ENCODE data around the gene ASB1.

ASB1 gene

DNA sequence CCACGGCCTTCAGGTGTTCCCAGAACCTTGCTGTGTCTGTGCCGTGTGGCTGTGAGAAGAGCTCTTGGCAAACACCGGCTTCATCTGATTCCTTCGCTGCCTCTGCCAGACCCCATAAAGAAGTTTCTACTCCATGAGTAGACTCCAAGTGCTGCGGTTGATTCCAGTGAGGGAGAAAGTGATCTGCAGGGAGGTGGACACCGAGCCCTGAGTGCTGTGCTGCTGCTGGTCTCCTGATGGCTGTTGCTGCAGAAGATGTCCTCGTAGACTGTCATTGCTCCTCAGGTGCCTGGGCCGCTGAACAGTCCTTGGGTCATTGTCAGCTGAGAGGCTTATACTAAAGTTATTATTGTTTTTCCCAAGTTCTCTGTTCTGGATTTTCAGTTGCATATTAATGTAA is 19.6 kb downstream of the ASB1 start:
- no peak for ATAC-seq

- no peak for ATAC-seq
Observed at GRCh38 chr2:238448031-238448955, 21.6 kb downstream of the ASB1 start.

GRCh38 chr2:238449241-238449640 is 22.5 kb downstream of the ASB1 start:
- no peak for ATAC-seq

- ATAC-seq, result no peak
Observed at GRCh38 chr2:238449909-238450417, 23.2 kb downstream of the ASB1 start.

DNA sequence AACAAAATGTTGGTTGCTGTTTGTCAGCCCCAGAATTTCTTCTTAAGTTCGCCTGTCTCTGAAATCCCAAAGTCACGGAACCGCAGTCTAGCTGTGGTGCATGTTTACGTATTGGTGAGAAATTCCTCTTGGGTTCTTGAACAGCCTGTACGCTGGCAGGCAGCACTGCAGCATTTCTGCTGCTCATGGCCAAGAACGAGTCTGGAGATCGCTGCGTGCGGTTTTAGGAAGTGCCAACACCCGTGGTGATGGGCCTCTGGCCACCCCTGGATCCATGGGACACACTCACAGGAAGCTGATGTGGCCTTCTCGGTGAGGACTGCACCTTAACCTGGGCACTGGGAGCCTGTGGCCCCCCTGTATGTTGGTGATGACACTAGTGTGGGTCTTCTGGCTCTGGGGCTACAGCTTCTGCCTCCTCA is 23.7 kb downstream of the ASB1 start:
- ATAC-seq, result no peak

DNA sequence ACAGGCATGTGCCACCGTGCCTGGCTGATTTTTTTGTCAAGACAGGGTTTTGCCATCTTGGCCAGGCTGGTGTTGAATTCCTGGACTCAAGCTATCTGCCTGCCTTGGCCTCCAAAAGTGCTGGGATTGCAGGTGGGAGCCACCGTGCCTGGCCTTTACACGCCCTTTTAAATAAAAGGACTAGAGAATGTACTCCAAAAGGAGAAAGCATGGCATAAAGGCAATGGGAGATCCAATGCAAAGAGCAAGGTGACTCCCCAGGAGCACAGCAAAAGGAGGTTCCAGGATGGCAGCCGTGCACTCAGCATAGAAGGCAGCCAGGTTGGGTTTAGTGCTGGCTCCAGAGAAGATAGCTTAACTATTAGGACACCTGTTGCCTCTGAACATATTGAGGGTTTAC is 27.1 kb downstream of the ASB1 start:
- ATAC-seq, result no peak

GRCh38 chr2:238456449-238456848 is 29.7 kb downstream of the ASB1 start:
- no peak for ATAC-seq

DNA sequence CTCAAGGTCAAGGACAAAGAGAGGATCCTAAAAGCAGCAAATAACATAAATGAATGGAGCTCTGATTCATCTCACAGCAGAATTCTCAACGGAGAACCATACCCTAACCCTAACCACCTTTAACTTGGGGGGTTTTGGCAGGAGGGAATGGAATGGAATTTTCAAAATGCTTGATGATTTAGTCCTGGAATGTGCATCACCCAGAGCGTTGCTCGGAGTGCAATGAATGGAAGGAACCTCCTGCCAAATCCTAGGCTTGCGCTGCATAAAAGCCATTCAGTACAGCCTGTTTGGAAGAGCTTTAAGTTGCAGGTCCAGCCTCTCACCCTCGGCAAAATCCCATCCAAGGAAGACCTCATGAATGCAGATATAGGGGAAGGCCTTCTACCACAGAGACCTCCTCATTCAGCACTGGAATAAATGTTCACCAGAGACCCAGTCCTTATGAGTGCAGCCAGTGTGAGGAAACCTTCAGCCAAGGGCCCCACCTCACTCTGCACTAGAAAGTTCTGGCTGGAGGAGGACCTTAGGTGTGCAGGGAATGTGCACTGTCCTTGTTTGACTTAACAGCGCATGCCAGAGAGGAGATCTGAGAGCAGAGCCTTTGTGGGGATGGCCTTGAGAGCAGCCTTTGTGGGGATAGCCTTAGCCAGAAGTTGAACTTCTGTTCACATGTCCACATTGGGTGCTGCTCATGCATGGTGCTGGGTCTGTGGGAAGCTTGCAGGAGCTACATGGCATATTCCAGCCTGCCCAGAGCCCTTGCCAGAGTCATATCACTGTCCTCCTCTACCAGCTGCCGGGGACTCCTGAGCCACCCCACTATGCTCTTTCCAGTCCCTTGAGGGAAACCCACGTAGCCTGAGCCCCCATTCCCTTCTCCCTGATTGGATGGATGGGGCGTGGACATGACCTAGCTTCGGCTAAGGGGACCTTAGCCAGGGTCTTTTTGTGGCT is 30.5 kb downstream of the ASB1 start:
- ATAC-seq, result no peak

DNA sequence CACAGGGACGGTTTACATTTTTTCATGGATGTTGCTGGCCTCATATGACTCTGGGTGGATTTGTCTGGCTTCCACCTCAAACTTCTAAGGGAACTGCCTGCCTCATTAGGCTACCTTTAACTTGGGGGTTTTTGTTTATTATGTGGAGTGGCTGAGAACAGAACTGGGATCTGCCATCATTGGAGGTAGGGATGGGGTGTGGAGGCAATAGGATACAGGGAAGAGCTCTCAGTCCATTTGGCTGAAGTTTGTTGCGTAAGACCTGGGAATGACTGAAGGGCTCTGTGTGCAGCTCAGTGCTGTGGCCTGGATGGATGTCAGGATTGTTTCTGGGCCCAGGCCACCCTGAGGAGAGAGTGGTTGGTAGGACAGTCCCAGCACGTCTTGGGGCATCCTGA is 31.2 kb downstream of the ASB1 start:
- no peak for ATAC-seq

- no peak for ATAC-seq
Observed at GRCh38 chr2:238458651-238459050, 31.9 kb downstream of the ASB1 start.

DNA sequence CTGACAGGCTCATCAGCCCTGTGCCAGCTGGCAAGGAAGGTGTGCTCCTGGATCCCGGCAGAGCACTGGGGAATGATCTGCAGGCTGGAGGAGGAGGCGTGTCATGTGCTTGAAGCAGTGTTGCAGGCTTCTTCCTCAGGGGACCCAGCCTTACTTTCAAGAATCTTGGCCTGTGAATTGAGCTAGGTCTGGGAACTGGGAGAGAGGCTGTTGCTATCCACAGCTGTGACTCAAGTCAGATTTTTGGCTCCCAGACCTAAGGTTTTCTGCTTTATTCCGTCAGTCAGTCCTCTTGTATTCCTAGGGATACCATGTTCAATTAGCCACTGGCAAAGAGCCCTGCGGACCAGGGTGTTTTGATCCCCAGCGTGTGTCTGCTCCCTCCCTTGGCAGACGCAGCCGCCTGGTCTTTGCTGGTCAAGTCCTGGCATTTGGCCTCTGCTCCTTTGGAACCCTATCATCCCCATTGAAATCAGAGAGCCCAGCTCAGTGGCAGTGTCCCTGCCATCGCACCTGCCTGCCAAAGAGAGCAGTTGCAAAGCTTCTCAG is 32.4 kb downstream of the ASB1 start:
- ATAC-seq, result no peak

DNA sequence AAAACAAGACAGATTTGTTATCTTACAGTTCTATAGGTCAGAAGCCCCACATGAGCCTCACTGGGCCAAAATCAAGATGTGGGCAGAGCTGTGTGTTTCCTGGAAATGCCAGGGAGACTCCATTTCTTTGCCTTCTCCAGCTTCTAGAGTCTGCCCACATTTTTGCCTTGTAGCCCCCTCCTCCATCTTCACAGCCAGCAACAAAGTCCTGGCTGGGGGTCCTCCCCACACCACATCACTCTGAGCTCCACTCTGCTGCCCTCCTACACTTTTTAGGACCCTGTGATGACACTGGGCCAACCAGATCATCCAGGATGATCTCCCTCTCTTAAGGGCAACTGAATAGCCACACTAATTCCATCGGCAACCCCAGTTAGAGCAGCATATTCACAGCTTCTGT is 34.3 kb downstream of the ASB1 start:
- no peak for ATAC-seq

GRCh38 chr2:238461491-238461890 is 34.8 kb downstream of the ASB1 start:
- no peak for ATAC-seq

- ATAC-seq, result no peak
Observed at GRCh38 chr2:238461916-238462315, 35.2 kb downstream of the ASB1 start.

- ATAC-seq, result peak; percentile 51 to 72
Observed at GRCh38 chr2:238462782-238463396, 36.2 kb downstream of the ASB1 start.

DNA sequence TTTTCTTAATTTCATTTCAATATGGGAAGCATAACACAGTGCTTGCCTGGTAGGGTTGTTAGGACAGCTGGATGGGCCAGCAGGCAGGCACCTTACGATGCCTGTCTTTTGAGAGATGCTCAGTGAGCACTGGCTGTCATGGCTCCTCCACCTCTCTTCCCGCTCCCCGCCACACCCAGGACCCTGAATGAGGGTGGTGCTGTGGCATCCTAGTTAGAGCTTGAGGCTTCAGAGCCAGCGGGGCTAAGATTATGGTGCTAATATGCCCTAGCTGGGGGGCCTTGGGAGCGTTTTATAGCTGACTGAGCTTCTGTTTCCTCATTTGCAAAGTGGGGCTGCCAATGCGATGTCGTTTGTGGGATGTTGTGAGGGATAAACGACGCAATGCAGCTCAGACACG is 37.7 kb downstream of the ASB1 start:
- ATAC-seq, result no peak

- ATAC-seq, result no peak
Observed at GRCh38 chr2:238465487-238466242, 38.9 kb downstream of the ASB1 start.

DNA sequence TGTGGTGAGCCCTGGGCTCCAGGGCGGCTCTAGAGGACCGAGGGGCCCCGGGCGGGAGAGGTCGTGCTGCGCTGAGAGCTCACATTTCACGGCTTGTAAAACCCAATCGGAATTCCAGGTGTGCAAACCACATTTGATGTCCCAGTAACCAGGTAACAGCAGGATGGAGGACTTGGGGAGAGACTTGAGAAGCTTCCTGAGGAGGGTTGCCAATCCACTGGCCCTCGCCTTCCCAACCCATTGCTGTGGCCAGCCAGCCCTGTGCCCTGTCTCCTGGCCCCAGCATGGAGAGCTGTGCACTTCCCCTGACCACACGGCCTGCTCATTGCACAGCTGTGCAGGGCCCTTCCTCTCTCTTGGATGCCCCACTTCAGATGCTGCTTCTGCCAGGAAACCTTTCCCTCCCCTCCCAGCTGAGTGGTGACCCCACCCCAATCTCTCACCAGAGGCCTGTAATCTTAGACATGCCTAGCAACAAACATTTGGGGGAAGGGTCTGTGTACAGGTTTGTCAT is 39.6 kb downstream of the ASB1 start:
- ATAC-seq, result no peak

- no peak for ATAC-seq
Observed at GRCh38 chr2:238467062-238467461, 40.3 kb downstream of the ASB1 start.

- no peak for ATAC-seq
Observed at GRCh38 chr2:238467792-238468191, 41.1 kb downstream of the ASB1 start.

- no peak for ATAC-seq
Observed at GRCh38 chr2:238469155-238469554, 42.4 kb downstream of the ASB1 start.

DNA sequence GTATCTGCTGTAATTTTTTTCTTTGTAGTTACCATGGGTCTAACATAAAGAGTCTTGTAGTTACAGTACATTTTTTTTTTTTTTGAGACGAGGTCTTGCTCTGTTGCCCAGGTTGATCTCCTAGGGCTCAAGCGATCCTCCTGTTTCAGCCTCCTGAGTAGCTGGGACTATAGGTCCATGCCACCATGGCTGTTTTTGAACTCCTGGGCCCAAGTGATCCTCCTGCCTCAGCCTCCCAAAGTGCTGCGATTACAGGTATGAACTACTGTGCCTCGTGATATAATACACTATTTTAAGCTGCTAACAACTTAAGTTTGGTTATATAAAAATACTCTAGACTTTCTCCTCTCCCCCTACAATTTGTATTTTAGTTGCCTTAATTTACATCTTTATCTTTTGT is 46.3 kb downstream of the ASB1 start:
- ATAC-seq, result no peak
